Esophagus squamous epithelium (tissue), 4 donors: Measurements from ENCODE around the gene WFDC11.

Experiments
- CTCF ChIP-seq, 6 experiments: fragments of 450-650 bp in 4 of 6; fragments of 200-600 bp in 2 of 6; sonication (generic) in 2 of 6; IDR thresholded peaks; one replicate each; pipeline ENCODE4 v1.5.1; 2016 to 2019; ENCODE audit warnings: antibody characterized with exemption in 6 of 6, mild to moderate bottlenecking in 4 of 6, moderate library complexity in 4 of 6
- POLR2A ChIP-seq, 4 donors: fragments of 450-650 bp; IDR thresholded peaks; one replicate each; pipeline ENCODE4 v1.6.1; 2017; ENCODE audit warnings: antibody characterized with exemption in 4 of 4, mild to moderate bottlenecking in 4 of 4, moderate library complexity in 3 of 4

GRCh38 chr20:45626540-45626939 is 43.5 kb downstream of the WFDC11 start:
- TF ChIP-seq CTCF (IDR thresholded peaks at IDR 0.05) (no peak), POLR2A (IDR thresholded peaks at IDR 0.05) (no peak)
